OCI-LY1 (cell line): ENCODE measurements around the gene GATM.

Experiments
- CTCF ChIP-seq: fragments of 200-600 bp; sonication (generic), shearing (Covaris generic); IDR thresholded peaks from 2 replicates; pipeline ENCODE4 v1.5.1; 2017; ENCODE audit warnings: mild to moderate bottlenecking, antibody characterized with exemption, low read length, moderate library complexity, mixed read lengths
- EZH2 ChIP-seq: fragments of 200-600 bp; sonication (generic), shearing (Covaris generic); IDR thresholded peaks from 2 replicates; pipeline ENCODE4 v1.8.0; 2017; ENCODE audit warnings: borderline replicate concordance, mixed run types, mild to moderate bottlenecking, antibody characterized with exemption, low read length, moderate library complexity, mixed read lengths

GRCh38 chr15:45347989-45348388 lies 30.4 kb downstream of the GATM start:
- no peak for TF ChIP-seq CTCF
- no peak for TF ChIP-seq EZH2
